Measurements from ENCODE around the gene HNF4A. TPM values are rescaled to one million over a fixed set of nuclear protein-coding genes. Genes with fewer than 3 reads are reported as not detected.

The HNF4A gene
- total and polyA plus RNA-seq, 2 of the 13 experiments (the other 11 are each of a cell fraction or from before 2014, with no cell fraction given): 80.9 to 169 TPM

- Histone ChIP-seq H3K4me3 (replicated peaks in 1 of 3; ENCODE audit: insufficient read depth in 1 of 3, low read depth in 2 of 3, low read length in 3 of 3) (no peak overlapping the region), H3K27ac (ENCODE audit: extremely low read length, insufficient read depth, low read length) (no peak overlapping the region), H3K4me1 (ENCODE audit: insufficient read depth, low read length) (peaks cover 5% of the 10 kb centered on the region), H3K27me3 (ENCODE audit: control insufficient read depth in 1 of 2, insufficient read depth in 2 of 2, low read length in 2 of 2) (no peaks in the 10 kb centered on the region), H3K9me3 (ENCODE audit: low read length) (no peaks in the 10 kb centered on the region), H4K20me1 (ENCODE audit: insufficient read depth, low read length) (no peaks in the 10 kb centered on the region), H3K9ac (ENCODE audit: insufficient read depth, low read depth, low read length) (no peak overlapping the region), H3K36me3 (replicated peaks in 1 of 2; ENCODE audit: control insufficient read depth in 1 of 2, insufficient read depth in 2 of 2, low read length in 2 of 2) (peaks cover 13 to 47% of the 10 kb centered on the region in 2 experiments), H2AFZ (ENCODE audit: low read length) (no peak overlapping the region), H3K79me2 (ENCODE audit: insufficient read depth, low read length) (peaks cover 2% of the 10 kb centered on the region), H3K4me2 (ENCODE audit: low read depth, low read length) (no peak overlapping the region)
- WGBS (ENCODE audit: low lambda C conversion rate): 95% methylated on average over 6 of the region's 6 CpGs
- ATAC-seq (no peak), DNase-seq (ENCODE audit: low spot score) (no peak), FAIRE-seq (no peak)
- no peak for TF ChIP-seq ZNF343 (CRISPR knock-in tag; IDR thresholded peaks at IDR 0.05)
- TF ChIP-seq CEBPB (IDR thresholded peaks at IDR 0.05; ENCODE audit: borderline replicate concordance, low read depth, low read length): peak; percentile 57; the same call in 1 of the 2 replicates
- TF ChIP-seq ZNF770 (CRISPR knock-in tag; IDR thresholded peaks at IDR 0.05): no peak
- no peak for TF ChIP-seq ZNF780A (CRISPR knock-in tag; IDR thresholded peaks at IDR 0.05)
- TF ChIP-seq MAFK (conservative IDR thresholded peaks at IDR 0.05 in 1 of 2, IDR thresholded peaks at IDR 0.05 in 1 of 2; ENCODE audit: low read length in 2 of 2): 0 out of 4 replicates have a peak, but pooled peaks of 1 of the 2 experiments have one; percentile 12
- no peak for TF ChIP-seq GPN1 (CRISPR knock-in tag; IDR thresholded peaks at IDR 0.05; ENCODE audit: borderline replicate concordance)
- ChIA-PET CTCF (ENCODE audit: low intra/inter-chr PET ratio, low total read pairs) (no interaction called here), POLR2A (no interaction called here)
- intact Hi-C loops (cut with micrococcal nuclease; ENCODE audit: unreplicated experiment): no loop called here
- no TSS peak for BruUV-seq (replicated peaks)
- in situ Hi-C loops (cut with HindIII; ENCODE audit: extremely low pct_ligation_motif_present, low pct_unique_long_range_greater_than_20kb): no loop called here
Measured at GRCh38 chr20:44481719-44482416, 126.4 kb downstream of the HNF4A start.
